ENCODE measurements around the gene RUNX2.

The RUNX2 gene

DNA sequence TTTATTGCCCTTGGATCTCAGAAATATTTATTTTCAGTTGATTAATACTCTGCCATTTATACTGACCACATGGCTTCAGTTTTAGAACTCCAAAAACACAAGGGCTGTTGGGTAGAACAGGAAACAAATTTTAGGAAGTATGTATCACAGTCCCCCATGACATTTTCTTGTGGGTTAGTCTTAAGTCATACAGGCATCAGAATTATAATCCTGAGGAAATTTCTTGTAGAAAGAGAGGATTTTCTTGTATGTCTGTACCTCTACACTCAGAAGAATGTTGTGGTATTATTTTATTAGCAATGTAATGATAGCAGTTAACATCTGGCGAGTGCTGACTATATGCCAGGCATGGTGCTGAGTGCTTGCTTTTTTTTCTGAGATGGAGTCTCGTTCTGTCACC lies 384.7 kb downstream of the RUNX2 start:
- Histone ChIP-seq H2AFZ (ENCODE audit: low read length, unreplicated experiment) (no peak overlapping the region), H3K79me2 (ENCODE audit: control insufficient read depth, insufficient read depth, low read length, unreplicated experiment) (no peaks in the 10 kb centered on the region), H3K36me3 (ENCODE audit: insufficient read depth, low read length) (no peaks in the 10 kb centered on the region), H3K27ac (ENCODE audit: low read depth, low read length) (no peak overlapping the region), H3K4me1 (ENCODE audit: control insufficient read depth, insufficient read depth, low read length, unreplicated experiment) (peaks cover 29% of the 10 kb centered on the region), H3K27me3 (ENCODE audit: insufficient read depth, low read length) (no peaks in the 10 kb centered on the region), H3K4me3 (ENCODE audit: low read depth, low read length) (no peak overlapping the region)
